RCC 7860 (cell line): ENCODE data around the gene DEFB110.

Source experiments
- DNase-seq: peaks from one replicate; pipeline ENCODE4 v3.0.0-alpha.2; 2015; ENCODE audit warnings: low spot score
- FAIRE-seq: peaks from 2 replicates; lab custom pipeline; 2012; peaks lifted over from hg19 to GRCh38; lab: Jason Lieb, UNC

DEFB110 gene

DNA sequence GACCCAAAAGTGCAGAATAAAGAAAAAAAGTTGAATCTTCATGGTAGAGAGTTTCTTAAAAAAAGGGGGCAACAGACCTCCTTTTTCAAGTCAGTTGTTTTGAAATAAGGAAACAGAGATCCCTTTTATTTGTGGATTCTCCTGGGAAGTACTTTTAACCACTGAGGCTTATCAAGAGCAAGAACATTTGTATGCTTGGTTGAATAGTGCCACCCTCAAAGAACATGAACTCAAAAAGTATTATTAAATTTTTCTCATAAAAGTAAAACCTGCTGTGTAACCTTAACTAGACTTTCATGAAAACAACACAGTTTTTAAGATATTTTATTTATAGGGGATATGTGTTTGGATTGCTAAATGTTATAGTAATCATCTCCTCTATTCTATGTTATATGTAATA, at the start of gene DEFB110:
DEFB110 (minus strand) TSS at position 101 of the 400 bp plus-strand sequence; CDS start at position 42, 59 bp downstream.
- DNase-seq (no peak), FAIRE-seq (no peak)

- no peak for DNase-seq
- FAIRE-seq: no peak
Measured at GRCh38 chr6:50070101-50070500, 48.3 kb upstream of the DEFB110 start.

DNA sequence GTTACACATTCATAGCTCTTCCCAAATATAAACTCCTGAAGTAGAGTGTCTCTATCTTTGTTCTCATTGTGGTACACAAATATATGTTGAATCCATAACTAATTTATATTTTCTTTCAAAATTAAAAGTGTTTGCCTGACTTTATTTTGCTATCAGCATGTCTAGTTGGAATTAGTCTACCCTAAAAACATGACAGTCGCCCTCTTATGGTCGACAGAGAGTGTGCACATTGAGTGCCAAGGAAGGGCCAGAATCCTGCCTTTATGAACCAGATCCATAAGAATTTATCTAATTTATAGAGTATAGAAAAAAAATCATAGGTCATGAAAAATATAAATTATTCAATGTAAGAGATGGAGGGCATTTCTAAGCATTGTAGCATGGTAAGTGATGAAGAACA, 40.3 kb upstream of the DEFB110 start:
- no peak for FAIRE-seq
- DNase-seq: no peak

GRCh38 chr6:50056242-50056641, 34.4 kb upstream of the DEFB110 start:
- FAIRE-seq (no peak), DNase-seq (no peak)

DNA sequence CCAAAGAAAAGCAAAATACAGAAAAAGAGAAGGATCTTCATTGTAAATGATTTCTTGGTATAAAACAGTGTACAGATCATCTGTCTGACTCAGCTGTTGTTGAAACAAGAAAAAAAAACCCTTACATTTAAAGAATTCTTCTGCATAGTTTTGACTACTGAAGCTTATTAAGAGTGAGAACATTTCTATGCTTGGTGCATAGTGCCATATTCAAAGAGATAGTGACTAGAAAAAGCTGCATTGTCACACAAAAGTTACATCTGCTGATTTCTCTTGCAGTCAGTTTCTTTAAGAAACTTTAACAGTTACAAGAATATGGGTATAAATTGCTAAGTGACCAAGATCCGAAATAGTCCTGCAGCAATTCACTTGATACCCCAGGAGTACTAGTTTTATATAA, 28.0 kb upstream of the DEFB110 start, which contains the start of gene DEFB112:
DEFB112 (minus strand) TSS at position 101 of the 400 bp plus-strand sequence; CDS start at position 41, 60 bp downstream.
- FAIRE-seq (no peak), DNase-seq (no peak)

DNA sequence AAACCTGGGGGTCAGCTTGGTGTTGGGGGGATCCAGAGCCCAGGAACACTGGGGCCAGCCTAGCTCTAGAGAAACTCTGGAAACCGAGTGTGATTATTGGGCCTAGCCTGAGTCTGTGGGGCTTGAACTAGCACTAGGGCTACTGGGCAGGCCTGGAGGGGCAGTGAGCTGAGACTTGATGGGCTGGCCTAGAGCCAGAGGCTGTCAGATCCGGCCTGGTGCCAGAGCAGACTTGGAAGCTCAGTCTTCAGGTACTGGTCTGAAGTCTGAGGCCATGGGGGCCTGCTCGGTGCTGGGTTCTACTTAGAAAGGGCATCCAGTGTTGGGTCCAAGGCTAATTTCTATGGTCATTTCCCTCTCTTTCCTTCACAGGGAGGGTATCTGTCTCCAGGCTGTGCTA, 25.2 kb upstream of the DEFB110 start:
- no peak for DNase-seq
- FAIRE-seq: no peak

DNA sequence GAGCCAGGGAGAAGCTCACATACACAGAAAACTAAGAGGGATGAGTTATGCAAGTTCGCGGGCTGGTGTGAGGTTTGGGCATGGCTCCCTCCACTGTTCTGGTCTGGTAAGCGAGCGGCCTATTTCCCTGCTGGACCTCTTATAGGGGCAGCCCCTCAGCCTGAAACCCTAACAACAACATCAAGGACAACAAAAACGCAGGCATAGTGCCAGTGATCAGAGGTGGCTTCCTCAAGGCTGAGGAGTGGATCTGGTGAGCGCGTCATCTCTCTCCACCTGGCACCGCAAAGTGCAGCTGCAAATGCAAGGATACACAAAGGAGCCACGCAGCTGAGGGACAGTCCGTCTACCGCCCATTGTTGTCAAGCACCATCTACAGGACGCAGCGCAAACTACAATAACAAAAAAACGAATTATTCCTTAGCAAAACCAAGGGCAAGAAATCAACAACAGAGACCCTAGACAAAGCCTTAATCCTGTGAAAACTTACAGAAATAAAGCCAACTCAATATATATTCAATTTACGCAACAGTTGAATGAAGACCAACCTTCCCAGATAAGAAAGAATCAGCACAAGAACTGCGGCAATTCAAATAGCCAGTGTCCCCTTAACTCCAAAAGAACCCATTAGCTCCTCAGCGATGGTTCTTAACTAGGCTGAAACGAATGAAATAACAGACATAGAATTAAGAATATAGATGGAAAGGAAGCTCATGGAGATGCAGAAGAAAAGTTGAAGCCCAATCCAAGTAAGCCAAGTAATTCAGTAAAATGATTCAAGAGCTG, 9.2 kb upstream of the DEFB110 start:
- DNase-seq (no peak), FAIRE-seq (no peak)

DNA sequence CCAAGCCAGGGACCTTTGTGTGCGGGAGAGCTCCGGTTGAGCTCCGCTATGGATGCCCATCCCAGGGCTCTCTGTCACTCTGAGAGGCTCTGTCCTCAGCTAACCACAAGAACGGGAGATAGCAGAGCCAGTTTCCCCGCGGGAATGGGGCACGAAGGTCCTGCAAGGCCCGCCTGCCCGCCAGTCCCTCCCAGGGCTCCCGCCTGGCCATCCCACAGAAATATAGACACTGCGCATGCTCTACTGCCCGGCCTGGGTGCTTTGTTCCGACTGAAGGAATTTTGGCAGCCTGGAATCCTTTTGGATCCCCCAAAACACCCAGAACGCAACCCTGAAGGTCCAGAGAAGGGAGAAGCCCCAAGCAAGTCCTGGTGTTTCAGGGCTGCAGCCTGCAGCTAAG, 8.6 kb upstream of the DEFB110 start:
- FAIRE-seq (no peak), DNase-seq (no peak)

DNA sequence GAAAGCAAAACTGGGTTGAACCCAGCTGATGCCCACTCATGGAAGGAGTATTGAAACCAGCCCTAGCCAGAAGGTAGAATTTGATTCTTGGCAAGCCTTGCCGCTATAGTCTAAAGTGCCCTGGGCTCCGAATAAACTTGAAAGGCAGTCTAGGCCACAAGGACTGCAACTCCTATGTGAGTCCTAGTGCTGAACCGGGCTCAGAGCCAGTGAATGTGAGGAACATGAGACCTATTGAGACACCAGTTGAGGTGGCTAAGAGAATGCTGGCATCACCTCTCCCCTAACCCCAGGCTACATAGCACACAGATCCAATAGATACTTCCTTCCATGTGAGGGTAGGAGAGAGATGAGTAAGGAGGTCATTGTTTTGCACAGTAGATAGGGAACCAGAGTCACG, 3.5 kb upstream of the DEFB110 start:
- DNase-seq (no peak), FAIRE-seq (no peak)

DNA sequence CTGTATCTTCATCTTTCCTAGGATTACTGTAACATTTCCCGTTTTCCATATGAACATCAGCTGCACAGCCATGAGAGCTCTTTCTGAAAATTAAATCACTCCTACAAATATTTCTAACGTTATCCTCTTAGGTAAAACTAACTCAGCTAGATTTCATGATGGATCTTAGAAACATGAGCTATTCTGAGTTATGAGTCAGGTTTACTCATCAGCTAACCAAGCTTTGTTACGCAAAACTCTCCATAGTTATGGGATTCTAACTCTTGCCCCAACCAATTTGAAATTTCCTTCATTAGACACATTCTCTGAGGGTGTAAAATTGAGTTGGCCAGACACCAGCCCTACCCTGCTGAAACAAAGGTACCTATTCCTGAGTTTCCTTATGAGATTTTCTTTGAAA, 14.0 kb downstream of the DEFB110 start:
- no peak for FAIRE-seq
- DNase-seq: no peak

DNA sequence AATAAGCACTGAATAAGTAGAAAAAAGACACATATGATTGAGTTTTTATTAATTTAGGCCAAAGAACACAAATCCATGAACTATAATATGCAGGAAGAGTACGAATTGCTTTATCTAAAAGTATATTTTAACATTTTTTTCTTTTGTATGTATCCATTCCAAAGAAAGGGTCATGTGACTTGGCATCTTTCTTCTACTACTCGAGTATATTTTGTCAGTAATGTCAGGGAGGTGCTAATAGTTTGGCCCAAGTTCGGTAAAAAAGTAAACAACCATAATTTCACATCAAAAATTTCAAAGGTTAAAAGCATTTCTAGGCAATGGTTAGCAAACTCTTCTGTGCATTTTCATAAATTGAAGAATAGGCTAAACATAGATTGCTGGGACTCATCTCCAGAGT, 18.7 kb downstream of the DEFB110 start:
- FAIRE-seq: no peak
- no peak for DNase-seq

GRCh38 chr6:49995278-49995677, 26.5 kb downstream of the DEFB110 start:
- no peak for DNase-seq
- FAIRE-seq: no peak

GRCh38 chr6:49988900-49989299, 32.9 kb downstream of the DEFB110 start:
- no peak for DNase-seq
- no peak for FAIRE-seq

GRCh38 chr6:49987749-49988148, 34.0 kb downstream of the DEFB110 start:
- DNase-seq: no peak
- no peak for FAIRE-seq

- DNase-seq (no peak), FAIRE-seq (no peak)
Measured at GRCh38 chr6:49986551-49986950, 35.2 kb downstream of the DEFB110 start.

DNA sequence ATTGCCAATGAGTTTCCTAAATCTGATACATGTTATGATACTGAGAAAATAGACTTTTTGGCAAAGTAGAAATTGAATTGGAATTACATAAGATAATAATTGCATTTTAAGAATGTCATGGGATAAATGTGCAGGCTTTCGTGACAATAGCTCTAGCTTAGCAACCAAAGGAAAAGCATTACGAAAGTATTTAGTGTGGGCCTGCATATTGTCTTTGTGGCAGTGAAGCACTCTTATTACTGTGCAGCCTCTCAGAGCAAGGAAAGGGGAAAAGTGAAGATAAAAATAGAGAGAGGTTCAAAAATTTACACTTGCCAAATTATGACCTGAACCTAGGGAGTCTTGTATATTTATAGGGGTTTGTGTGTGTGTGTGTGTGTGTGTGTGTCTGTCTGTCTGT, 39.7 kb downstream of the DEFB110 start:
- DNase-seq (no peak), FAIRE-seq (no peak)

DNA sequence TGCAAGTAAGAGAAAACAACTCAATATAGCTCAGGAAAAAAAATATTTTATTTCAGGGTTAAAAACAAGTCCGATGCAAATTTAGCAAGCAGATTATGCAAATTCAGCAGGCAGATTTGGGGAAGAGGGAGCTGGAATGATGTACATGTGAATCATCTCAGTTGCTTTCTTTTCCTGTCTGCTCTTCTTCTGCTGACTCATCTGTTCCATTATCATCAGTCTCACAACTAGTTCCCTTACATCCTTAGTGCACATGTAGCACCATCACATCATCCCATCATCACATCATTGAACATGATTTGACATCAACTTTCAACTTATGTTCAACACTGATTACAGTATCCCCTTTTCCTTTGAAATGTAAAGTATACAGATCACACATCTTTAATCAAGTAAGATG, 40.9 kb downstream of the DEFB110 start:
- FAIRE-seq: no peak
- DNase-seq: no peak

DNA sequence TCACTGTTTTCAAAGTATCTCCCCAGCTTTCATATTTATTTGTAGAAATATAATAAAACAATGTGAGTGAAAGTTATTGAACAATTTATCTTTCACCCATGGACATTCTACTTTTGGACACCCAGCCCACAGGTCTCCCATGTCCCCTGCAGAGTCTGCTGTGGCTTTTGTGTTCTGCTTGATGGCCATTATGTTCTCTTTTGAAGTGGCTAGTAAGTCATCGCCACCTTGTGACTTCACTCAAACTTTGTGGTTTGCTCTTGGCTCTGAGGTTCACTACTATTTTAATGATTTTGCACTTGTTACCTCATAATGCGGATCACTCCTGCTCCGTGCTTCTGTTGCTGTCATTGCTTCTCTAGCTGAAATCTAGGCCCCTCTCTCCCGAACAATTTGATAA, 42.2 kb downstream of the DEFB110 start:
- FAIRE-seq: no peak
- DNase-seq: no peak

DNA sequence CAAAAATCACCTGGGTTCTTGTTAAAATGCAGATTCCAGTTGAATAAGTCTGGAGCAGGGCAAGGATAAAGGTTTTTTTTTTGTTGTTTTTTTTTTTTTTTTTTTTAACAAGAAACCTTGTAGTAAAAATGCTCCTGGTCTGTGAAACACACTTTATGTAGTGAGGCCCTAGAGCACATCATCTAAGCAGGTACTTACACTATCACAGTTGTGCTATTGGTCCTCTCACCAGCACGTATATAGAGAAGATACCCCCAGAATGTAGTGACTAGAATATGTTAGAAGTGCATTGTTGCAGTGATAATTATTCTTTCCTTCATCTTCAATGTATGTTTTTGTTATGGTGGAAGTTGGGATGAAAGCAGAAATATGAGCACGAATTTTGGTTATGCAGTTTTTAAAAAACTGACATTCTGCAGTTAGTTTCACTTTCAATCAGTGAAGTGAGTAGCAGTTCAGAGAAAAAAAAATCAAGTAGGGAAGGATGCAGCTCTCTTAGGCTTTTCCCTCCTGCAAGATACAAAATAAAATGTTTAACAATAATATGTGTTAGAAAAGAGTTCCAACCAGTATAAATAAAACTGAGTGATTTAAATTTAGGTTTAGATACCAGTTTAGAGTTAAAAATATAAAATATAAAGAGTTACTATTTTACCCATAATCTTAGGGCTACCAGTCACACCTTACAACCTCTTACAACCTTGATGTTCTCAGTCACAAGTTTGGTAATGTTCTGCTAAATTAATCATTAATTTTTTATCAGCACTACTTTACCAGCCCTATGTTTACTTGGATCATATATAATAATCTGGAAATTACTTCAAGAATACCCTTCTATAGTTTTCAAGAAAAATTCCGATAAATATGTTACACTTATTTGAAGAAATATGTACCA, 43.2 kb downstream of the DEFB110 start:
- no peak for FAIRE-seq

GRCh38 chr6:49969605-49970004, 52.2 kb downstream of the DEFB110 start, which contains the start of gene DEFB113:
DEFB113 (minus strand) TSS chr6:49969625; CDS start chr6:49969625, 0 bp downstream.
- no peak for FAIRE-seq

More for the DNA sequence above, 43.2 kb downstream of the DEFB110 start:
- no peak for DNase-seq

More at GRCh38 chr6:49969605-49970004, 52.2 kb downstream of the DEFB110 start, which contains the start of gene DEFB113:
- DNase-seq: no peak
